WERI-Rb-1 (cell line): ENCODE data around the gene BATF3.
A peak's percentile ranks its signal among the peaks of the same experiment; 100 is the strongest.

Experiments used
- DNase-seq: peaks from one replicate; pipeline ENCODE4 v3.0.0-alpha.2; 2020
- H3K27ac ChIP-seq: fragments of 250-450 bp; sonication (Bioruptor Pico); 2 replicates; pipeline ENCODE4 v1.5.1; 2020; ENCODE audit warnings: mild to moderate bottlenecking, moderate library complexity
- H3K27me3 ChIP-seq: fragments of 250-450 bp; sonication (Bioruptor Pico); 2 replicates; pipeline ENCODE4 v1.5.1; 2021; ENCODE audit warnings: mild to moderate bottlenecking, low read depth, moderate library complexity; ENCODE audit not compliant: insufficient read depth, severe bottlenecking
- H3K36me3 ChIP-seq: fragments of 250-450 bp; sonication (Bioruptor Pico); 2 replicates; pipeline ENCODE4 v1.5.1; 2020; ENCODE audit warnings: mild to moderate bottlenecking, moderate library complexity
- H3K4me3 ChIP-seq: 2 replicates; pipeline ENCODE4 v1.5.1; 2011; ENCODE audit warnings: low read depth, mild to moderate bottlenecking, control low read depth, low read length
- H3K9me3 ChIP-seq: fragments of 250-450 bp; sonication (Bioruptor Pico); 2 replicates; pipeline ENCODE4 v1.5.1; 2021; ENCODE audit warnings: mild to moderate bottlenecking, moderate library complexity; ENCODE audit not compliant: severe bottlenecking
- CTCF ChIP-seq: IDR thresholded peaks from 2 replicates; pipeline ENCODE4 v1.5.1; 2011; ENCODE audit warnings: low read depth, mild to moderate bottlenecking, control low read depth, inconsistent platforms, low read length

The BATF3 gene

GRCh38 chr1:212700892-212701819 is 1.5 kb upstream of the BATF3 start:
- H3K27me3 ChIP-seq: peaks cover 35% of the 10 kb centered on the region
- peak overlapping the region; percentile 51 for H3K4me3 ChIP-seq
- no peaks in the 10 kb centered on the region for H3K9me3 ChIP-seq
- DNase-seq: peak; percentile 71
- H3K27ac ChIP-seq: no peak overlapping the region
- H3K36me3 ChIP-seq: no peaks in the 10 kb centered on the region
- peak; percentile 36; the same call in 1 of the 2 replicates for TF ChIP-seq CTCF

GRCh38 chr1:212700223-212700891 is 717 bp upstream of the BATF3 start:
- Histone ChIP-seq H3K27me3 (peaks cover 35% of the 10 kb centered on the region), H3K4me3 (peak overlapping the region; percentile 51), H3K36me3 (no peaks in the 10 kb centered on the region), H3K9me3 (no peaks in the 10 kb centered on the region), H3K27ac (no peak overlapping the region)
- no peak for TF ChIP-seq CTCF
- DNase-seq: peak; percentile 39

- no peak overlapping the region for H3K27ac ChIP-seq
- peak; percentile 60 for DNase-seq
These were observed 476 bp downstream of the BATF3 start for GRCh38 chr1:212699104-212699624.

GRCh38 chr1:212698467-212699103 is 1.1 kb downstream of the BATF3 start:
- Histone ChIP-seq H3K4me3 (peak overlapping the region; percentile 51), H3K36me3 (no peaks in the 10 kb centered on the region), H3K9me3 (no peaks in the 10 kb centered on the region), H3K27me3 (peaks cover 35% of the 10 kb centered on the region), H3K27ac (no peak overlapping the region)
- no peak for DNase-seq
- TF ChIP-seq CTCF: 0 out of 2 replicates have a peak, but pooled peaks have one; percentile 18

More at GRCh38 chr1:212699104-212699624, 476 bp downstream of the BATF3 start:
- peak; percentile 78 for TF ChIP-seq CTCF
- peak overlapping the region; percentile 51 for H3K4me3 ChIP-seq
- no peaks in the 10 kb centered on the region for H3K36me3 ChIP-seq
- H3K9me3 ChIP-seq: no peaks in the 10 kb centered on the region
- peaks cover 35% of the 10 kb centered on the region for H3K27me3 ChIP-seq

- no peak overlapping the region for H3K4me3 ChIP-seq
- TF ChIP-seq CTCF: no peak
These were observed 2.8 kb downstream of the BATF3 start for GRCh38 chr1:212696721-212697331.

More at GRCh38 chr1:212696721-212697331, 2.8 kb downstream of the BATF3 start:
- H3K27ac ChIP-seq: no peak overlapping the region
- H3K36me3 ChIP-seq: no peaks in the 10 kb centered on the region
- DNase-seq: no peak
- H3K27me3 ChIP-seq: peaks cover 35% of the 10 kb centered on the region
- H3K9me3 ChIP-seq: no peaks in the 10 kb centered on the region
